Measurements from ENCODE around the gene NTM. TPM values are rescaled to one million over a fixed set of nuclear protein-coding genes. Genes with fewer than 3 reads are reported as not detected.

The NTM gene
- total RNA-seq, 6 donors from 2014 or later, result 4.1 to 151 (median 115) TPM

GRCh38 chr11:131694526-131695424 is 324.4 kb downstream of the NTM start:
- Histone ChIP-seq H3K36me3 (no peaks in the 10 kb centered on the region), H3K4me3 (no peak overlapping the region), H3K4me1 (peaks cover 0 to 9% (median 3%) of the 10 kb centered on the region in 4 donors), H3K27me3 (no peaks in the 10 kb centered on the region), H3K27ac (no peak overlapping the region), H3K9me3 (no peaks in the 10 kb centered on the region)
- no peak for TF ChIP-seq POLR2A (IDR thresholded peaks at IDR 0.05)
- peak; percentile 86 to 94 (median 88) for TF ChIP-seq CTCF (IDR thresholded peaks at IDR 0.05)
- ATAC-seq (ENCODE audit: low FRiP score in 2 of 2) (peak; percentile 94 to 95), DNase-seq (peak; percentile 76 to 93)
- WGBS, 2 donors, result 23 to 28% methylated on average over 22 to 34 of the region's 34 CpGs

GRCh38 chr11:131695889-131696429 is 325.5 kb downstream of the NTM start:
- ATAC-seq (ENCODE audit: low FRiP score in 2 of 2), result no peak

GRCh38 chr11:131696690-131697089 is 326.3 kb downstream of the NTM start:
- whole genome bisulfite sequencing, 2 donors, result 73 to 79% methylated on average over 8 of the region's 8 CpGs
- ATAC-seq (ENCODE audit: low FRiP score in 2 of 2), result no peak
- no peaks in the 10 kb centered on the region for H3K36me3 ChIP-seq
- H3K9me3 ChIP-seq, result no peaks in the 10 kb centered on the region
- no peak overlapping the region for H3K4me3 ChIP-seq
- no peak for DNase-seq
- H3K27ac ChIP-seq, result no peak overlapping the region
- H3K27me3 ChIP-seq, result no peaks in the 10 kb centered on the region
- TF ChIP-seq POLR2AphosphoS5 (IDR thresholded peaks at IDR 0.05) (no peak), CTCF (IDR thresholded peaks at IDR 0.05) (no peak)
- H3K4me1 ChIP-seq, result peaks cover 0 to 9% (median 1%) of the 10 kb centered on the region in 4 donors

More at GRCh38 chr11:131695889-131696429, 325.5 kb downstream of the NTM start:
- H3K4me3 ChIP-seq, result no peak overlapping the region
- H3K4me1 ChIP-seq, result peaks cover 0 to 9% (median 3%) of the 10 kb centered on the region in 4 donors
- no peak for TF ChIP-seq CTCF (IDR thresholded peaks at IDR 0.05)
- TF ChIP-seq POLR2A (IDR thresholded peaks at IDR 0.05), result no peak
- TF ChIP-seq POLR2AphosphoS5 (IDR thresholded peaks at IDR 0.05), result no peak
- no peak for TF ChIP-seq EP300 (IDR thresholded peaks at IDR 0.05)
- H3K27me3 ChIP-seq, result no peaks in the 10 kb centered on the region
- no peak for DNase-seq
- no peaks in the 10 kb centered on the region for H3K9me3 ChIP-seq
- no peak overlapping the region for H3K27ac ChIP-seq
- WGBS, 2 donors, result 64 to 73% methylated on average over 10 of the region's 10 CpGs
- H3K36me3 ChIP-seq, result no peaks in the 10 kb centered on the region

GRCh38 chr11:131703311-131703710 is 332.9 kb downstream of the NTM start:
- Histone ChIP-seq H3K27me3 (no peaks in the 10 kb centered on the region), H3K4me1 (no peaks in the 10 kb centered on the region), H3K27ac (no peak overlapping the region), H3K36me3 (no peaks in the 10 kb centered on the region), H3K4me3 (no peak overlapping the region), H3K9me3 (peaks cover 0 to 10% (median 4%) of the 10 kb centered on the region in 4 donors)
- DNase-seq (no peak), ATAC-seq (ENCODE audit: low FRiP score in 2 of 2) (no peak)
- TF ChIP-seq POLR2AphosphoS5 (IDR thresholded peaks at IDR 0.05), result no peak
- TF ChIP-seq EP300 (IDR thresholded peaks at IDR 0.05), result no peak
- TF ChIP-seq CTCF (IDR thresholded peaks at IDR 0.05), result no peak
- no peak for TF ChIP-seq POLR2A (IDR thresholded peaks at IDR 0.05)
- 0 to 31% methylated on average over 1 of the region's 1 CpG for WGBS, 2 donors
